K562 (cell line): ENCODE data around the gene BCAS3. TPM values are rescaled to one million over a fixed set of nuclear protein-coding genes. Genes with fewer than 3 reads are reported as not detected.

Source experiments
- ATAC-seq: fragments of 200-7000 bp; cut with Tn5 transposase; 3 replicates; pipeline ENCODE4 v1.9.1; 2020; ENCODE audit warnings: moderate library complexity
- BruUV-seq: library from RNA; stranded (reverse); fragments of 400-500 nt; replicated peaks from 2 replicates; lab custom pipeline; 2021; lab: Mats Ljungman, UMichigan
- CTCF ChIA-PET: fragments of 300-600 bp; formaldehyde crosslinking; extraction: SDS; loops from one replicate; lab custom pipeline; 2021; ENCODE audit warnings: low intra/inter-chr PET ratio; lab: Yijun Ruan, JAX
- POLR2A ChIA-PET: fragments of 300-600, 350-650 bp; sonication (Branson Sonifier 250); formaldehyde crosslinking; extraction: SDS; loops from one replicate; lab custom pipeline; 2021; ENCODE audit warnings: antibody characterized with exemption, inconsistent platforms; lab: Yijun Ruan, JAX
- DNase-seq, 4 experiments: peaks; one replicate each; pipeline versions ENCODE4 v3.0.0 to v3.0.0-alpha.2; 2011 to 2018; ENCODE audit warnings: low spot score in 3 of 4, mixed read lengths in 3 of 4; ENCODE audit errors: extremely low read depth in 1 of 4
- FAIRE-seq: peaks from 2 replicates; lab custom pipeline; 2011; peaks lifted over from hg19 to GRCh38; lab: Jason Lieb, UNC
- H2AFZ ChIP-seq: 2 replicates; pipeline ENCODE4 v1.6.0; 2011; ENCODE audit warnings: low read depth, low read length, control low read depth, inconsistent platforms
- H3K27ac ChIP-seq: fragments of 200-600 bp; 3 replicates; pipeline ENCODE4 v1.8.0; 2011; ENCODE audit warnings: low read depth, mild to moderate bottlenecking, control low read depth, inconsistent platforms, low read length, moderate library complexity, mixed read lengths; ENCODE audit errors: extremely low read depth
- H3K27me3 ChIP-seq, 2 experiments: fragments of 300-600 bp in 1 of 2; 2 replicates in 1 of 2; 3 replicates in 1 of 2; pipeline versions ENCODE4 v1.6.0 to v1.8.0; 2011; ENCODE audit warnings: inconsistent platforms in 2 of 2, low read length in 2 of 2, mild to moderate bottlenecking in 1 of 2, mixed read lengths in 1 of 2, moderate library complexity in 1 of 2; ENCODE audit not compliant: control insufficient read depth in 2 of 2, insufficient read depth in 2 of 2
- H3K36me3 ChIP-seq: fragments of 300-600 bp; 3 replicates; pipeline ENCODE4 v1.8.0; 2011; ENCODE audit warnings: mild to moderate bottlenecking, low read length, inconsistent platforms; ENCODE audit not compliant: control insufficient read depth, insufficient read depth
- H3K4me1 ChIP-seq, 2 experiments: fragments of 200-600 bp in 1 of 2; replicated peaks in 1 of 2; 2 replicates in 1 of 2; 3 replicates in 1 of 2; pipeline versions ENCODE4 v1.5.1 to v1.8.0; 2011; ENCODE audit warnings: inconsistent platforms in 2 of 2, low read length in 2 of 2, mild to moderate bottlenecking in 1 of 2, mixed read lengths in 1 of 2, moderate library complexity in 1 of 2; ENCODE audit not compliant: control insufficient read depth in 2 of 2, insufficient read depth in 2 of 2
- H3K4me2 ChIP-seq: 2 replicates; pipeline ENCODE4 v1.6.1; 2011; ENCODE audit warnings: low read length, control low read depth, inconsistent platforms, mixed read lengths; ENCODE audit not compliant: insufficient read depth
- H3K4me3 ChIP-seq: fragments of 200-600 bp; sonication (generic), shearing (Covaris generic); 2 replicates; pipeline ENCODE4 v1.5.1; 2016; ENCODE audit warnings: control low read depth, inconsistent platforms
- H3K79me2 ChIP-seq: fragments of 200-600 bp; 3 replicates; pipeline ENCODE4 v1.8.0; 2011; ENCODE audit warnings: low read length, inconsistent platforms; ENCODE audit not compliant: control insufficient read depth, insufficient read depth
- H3K9ac ChIP-seq, 2 experiments: 2 replicates each; pipeline versions ENCODE4 v1.6.0 to v1.6.1; 2011; ENCODE audit warnings: low read depth in 2 of 2, low read length in 2 of 2, control low read depth in 1 of 2, inconsistent platforms in 1 of 2, mild to moderate bottlenecking in 1 of 2, mixed read lengths in 1 of 2; ENCODE audit not compliant: insufficient read depth in 1 of 2
- H3K9me1 ChIP-seq: one replicate; pipeline ENCODE4 v1.6.0; 2011; ENCODE audit warnings: inconsistent platforms, mild to moderate bottlenecking, low read length, moderate library complexity; ENCODE audit not compliant: control insufficient read depth, insufficient read depth
- H3K9me3 ChIP-seq: replicated peaks from 2 replicates; pipeline ENCODE4 v1.5.1; 2011; ENCODE audit warnings: low read depth, low read length, inconsistent platforms; ENCODE audit not compliant: control insufficient read depth, insufficient read depth
- H4K20me1 ChIP-seq: replicated peaks from 2 replicates; pipeline ENCODE4 v1.6.1; 2011; ENCODE audit warnings: low read length, inconsistent platforms, mixed read lengths; ENCODE audit not compliant: control insufficient read depth, insufficient read depth
- FOXK1 ChIP-seq: sonication (generic); formaldehyde crosslinking; IDR thresholded peaks from 2 replicates; pipeline ENCODE4 v1.8.0; 2022; ENCODE audit warnings: missing genetic modification reagents, mild to moderate bottlenecking, borderline replicate concordance
- WGBS: fragments of 100-300 bp; shearing (Covaris generic); methylation state at CpG from one replicate; pipeline ENCODE4 v1.1.6; 2016; ENCODE audit warnings: low coverage, mixed read lengths; ENCODE audit not compliant: insufficient coverage; ENCODE audit errors: missing lambda C conversion rate; 5-methylcytosine and 5-hydroxymethylcytosine counted together
- in situ Hi-C: fragments of 300-500 bp; cut with MboI; formaldehyde crosslinking; loops from 4 replicates; pipeline ENCODE4 v1.15.0; 2018; ENCODE audit warnings: inconsistent platforms, mixed read lengths
- intact Hi-C: fragments of 100-400 bp; cut with micrococcal nuclease; formaldehyde crosslinking; loops from 2 replicates; pipeline ENCODE4 v1.14.2; 2022
- polyA plus RNA-seq, 8 experiments: library from polyadenylated mRNA; depleted of rRNA in 4 of 8; stranded (reverse) in 5 of 8; unstranded in 3 of 8; fragments of >200 nt; fragmentation: Nextera tagmentation in 2 of 8; fragmentation: Illumina TruSeq in 1 of 8; extraction: Ambion mirVana in 2 of 8; extraction: Trizol in 1 of 8; gene quantifications; 2 replicates each; pipeline versions ENCODE4 v1.2.1 to v1.2.3, GENCODE V29; 2011 to 2014; ENCODE audit warnings: inconsistent platforms in 1 of 8, missing spikeins in 1 of 8
- total RNA-seq, 7 experiments: library from RNA; depleted of rRNA in 6 of 7; stranded (reverse); fragments of >200 nt in 6 of 7; fragmentation: Illumina TruSeq in 2 of 7; extraction: Trizol in 2 of 7; gene quantifications; 2 replicates each; pipeline versions ENCODE4 v1.2.1 to v1.2.3, GENCODE V29; 2011 to 2021; ENCODE audit warnings: low replicate concordance in 1 of 7
- TF ChIP-seq, protein P1 (sequence below), 3 experiments: fragments of 200-800 bp in 1 of 3; fragments of 250-450 bp in 1 of 3; fragments of 450-650 bp in 1 of 3; sonication (Bioruptor Pico) in 1 of 3; sonication (Bioruptor generic) in 1 of 3; formaldehyde crosslinking in 1 of 3; IDR thresholded peaks; 2 replicates each; pipeline versions ENCODE4 v1.6.1 to v1.8.0; 2016 to 2022; ENCODE audit warnings: mild to moderate bottlenecking in 2 of 3, missing genetic modification characterization in 2 of 3, missing compliant biosample characterization in 1 of 3, moderate library complexity in 1 of 3

BCAS3 gene
- total and polyA plus RNA-seq, 9 of the 15 experiments (the other 6 are each of a cell fraction or from before 2014, with no cell fraction given), result 1.9 to 5.5 (median 3.5) TPM

DNA sequence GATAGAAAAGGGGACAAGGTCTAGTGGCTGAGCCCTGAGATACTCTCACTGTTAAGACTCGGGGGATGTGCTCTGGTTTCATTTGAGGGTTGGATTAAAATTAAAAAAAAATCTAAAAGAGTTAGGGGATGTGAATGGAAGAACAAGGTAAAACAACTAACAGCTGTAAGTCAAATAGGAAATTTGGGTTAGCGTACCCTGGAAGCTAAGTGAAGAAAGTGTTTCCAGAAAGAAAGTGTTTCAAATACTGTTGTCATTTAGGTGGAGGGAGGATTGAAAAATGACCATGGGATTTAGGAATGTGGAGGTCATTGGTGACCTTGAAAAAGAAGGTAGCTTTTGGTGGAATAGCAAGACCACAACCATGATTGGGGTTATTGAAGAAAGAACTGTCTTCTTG is 40.0 kb upstream of the BCAS3 start:
- TF ChIP-seq, protein P1, sequence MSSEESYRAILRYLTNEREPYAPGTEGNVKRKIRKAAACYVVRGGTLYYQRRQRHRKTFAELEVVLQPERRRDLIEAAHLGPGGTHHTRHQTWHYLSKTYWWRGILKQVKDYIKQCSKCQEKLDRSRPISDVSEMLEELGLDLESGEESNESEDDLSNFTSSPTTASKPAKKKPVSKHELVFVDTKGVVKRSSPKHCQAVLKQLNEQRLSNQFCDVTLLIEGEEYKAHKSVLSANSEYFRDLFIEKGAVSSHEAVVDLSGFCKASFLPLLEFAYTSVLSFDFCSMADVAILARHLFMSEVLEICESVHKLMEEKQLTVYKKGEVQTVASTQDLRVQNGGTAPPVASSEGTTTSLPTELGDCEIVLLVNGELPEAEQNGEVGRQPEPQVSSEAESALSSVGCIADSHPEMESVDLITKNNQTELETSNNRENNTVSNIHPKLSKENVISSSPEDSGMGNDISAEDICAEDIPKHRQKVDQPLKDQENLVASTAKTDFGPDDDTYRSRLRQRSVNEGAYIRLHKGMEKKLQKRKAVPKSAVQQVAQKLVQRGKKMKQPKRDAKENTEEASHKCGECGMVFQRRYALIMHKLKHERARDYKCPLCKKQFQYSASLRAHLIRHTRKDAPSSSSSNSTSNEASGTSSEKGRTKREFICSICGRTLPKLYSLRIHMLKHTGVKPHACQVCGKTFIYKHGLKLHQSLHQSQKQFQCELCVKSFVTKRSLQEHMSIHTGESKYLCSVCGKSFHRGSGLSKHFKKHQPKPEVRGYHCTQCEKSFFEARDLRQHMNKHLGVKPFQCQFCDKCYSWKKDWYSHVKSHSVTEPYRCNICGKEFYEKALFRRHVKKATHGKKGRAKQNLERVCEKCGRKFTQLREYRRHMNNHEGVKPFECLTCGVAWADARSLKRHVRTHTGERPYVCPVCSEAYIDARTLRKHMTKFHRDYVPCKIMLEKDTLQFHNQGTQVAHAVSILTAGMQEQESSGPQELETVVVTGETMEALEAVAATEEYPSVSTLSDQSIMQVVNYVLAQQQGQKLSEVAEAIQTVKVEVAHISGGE (CRISPR knock-in tag; IDR thresholded peaks at IDR 0.05), result peak in 1 of 3 experiments; percentile 53; a peak in 1 of 6 replicates
- TF ChIP-seq FOXK1 (CRISPR knock-in tag), result no peak
- TF ChIP-seq, all 486 proteins: peak for 1
- Histone ChIP-seq H3K4me1 (no peaks in the 10 kb centered on the region), H3K4me3 (no peak overlapping the region), H3K4me2 (no peak overlapping the region), H3K36me3 (peaks cover 37% of the 10 kb centered on the region; the same call in 2 of the 3 replicates), H3K9me1 (no peaks in the 10 kb centered on the region), H2AFZ (no peak overlapping the region), H3K27me3 (no peaks in the 10 kb centered on the region), H4K20me1 (no peaks in the 10 kb centered on the region), H3K27ac (no peak overlapping the region), H3K9me3 (no peaks in the 10 kb centered on the region), H3K79me2 (peaks cover 14% of the 10 kb centered on the region; the same call in 2 of the 3 replicates), H3K9ac (no peak overlapping the region)
- ChIA-PET POLR2A (interaction anchor here (0.6 to 1.4 kb wide), 5 partner anchors 22 to 40 kb away, joined by 3 to 5 read pairs (median 3); partner anchors contain the start of genes BCAS3 and PPM1D), CTCF (interaction anchor here (0.6 to 1.2 kb wide), 3 partner anchors 373 to 673 kb away, joined by 3 read pairs; partner anchors contain the start of gene RNFT1)
- DNase-seq, result no peak
- no peak for ATAC-seq
- FAIRE-seq, result no peak
- intact Hi-C loops (loop anchor here (5.0 to 10.0 kb wide), 4 partner anchors 35 to 493 kb away; partner anchors contain the start of genes CA4 and PPM1D), in situ Hi-C loops (no loop called here)
- BruUV-seq, result no TSS peak
- WGBS, result 92% methylated on average over 2 of the region's 2 CpGs
